MM.1S (cell line): Measurements from ENCODE around the gene TRAF3IP1.
"Not testable (repeated sequence)": the region's sequence is repeated elsewhere in the genome, so short reads cannot be mapped to it uniquely, and the experiment has no call there.

Experiments used
- EZH2phosphoT487 ChIP-seq: fragments of 300-600 bp; sonication (generic); IDR thresholded peaks from 2 replicates; pipeline ENCODE4 v1.6.1; 2018; ENCODE audit warnings: antibody characterized with exemption, low read length
- TF ChIP-seq, protein P1 (sequence below): fragments of 300-600 bp; sonication (generic); IDR thresholded peaks from 2 replicates; pipeline ENCODE4 v1.5.1; 2016; ENCODE audit warnings: antibody characterized with exemption, low read length, mixed read lengths

DNA sequence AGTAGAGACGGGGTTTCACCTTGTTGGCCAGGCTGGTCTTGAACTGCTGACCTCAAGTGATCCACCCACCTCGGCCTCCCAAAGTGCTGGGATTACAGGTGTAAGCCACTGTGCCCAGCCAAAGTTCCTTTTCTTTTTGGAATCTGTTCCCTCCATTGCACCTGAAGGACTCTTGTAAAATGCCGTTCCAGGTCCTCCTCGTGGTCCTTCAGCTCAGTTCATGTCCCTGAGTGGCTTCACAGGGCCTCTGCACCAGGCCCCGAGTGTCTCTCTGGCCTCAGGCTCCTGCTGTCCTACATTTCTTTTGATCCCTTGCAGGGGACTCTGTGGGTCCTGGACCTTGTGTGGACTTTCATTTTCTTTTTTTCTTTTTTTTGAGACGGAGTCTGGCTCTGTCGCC, 3.9 kb downstream of the TRAF3IP1 start:
- TF ChIP-seq, protein P1, sequence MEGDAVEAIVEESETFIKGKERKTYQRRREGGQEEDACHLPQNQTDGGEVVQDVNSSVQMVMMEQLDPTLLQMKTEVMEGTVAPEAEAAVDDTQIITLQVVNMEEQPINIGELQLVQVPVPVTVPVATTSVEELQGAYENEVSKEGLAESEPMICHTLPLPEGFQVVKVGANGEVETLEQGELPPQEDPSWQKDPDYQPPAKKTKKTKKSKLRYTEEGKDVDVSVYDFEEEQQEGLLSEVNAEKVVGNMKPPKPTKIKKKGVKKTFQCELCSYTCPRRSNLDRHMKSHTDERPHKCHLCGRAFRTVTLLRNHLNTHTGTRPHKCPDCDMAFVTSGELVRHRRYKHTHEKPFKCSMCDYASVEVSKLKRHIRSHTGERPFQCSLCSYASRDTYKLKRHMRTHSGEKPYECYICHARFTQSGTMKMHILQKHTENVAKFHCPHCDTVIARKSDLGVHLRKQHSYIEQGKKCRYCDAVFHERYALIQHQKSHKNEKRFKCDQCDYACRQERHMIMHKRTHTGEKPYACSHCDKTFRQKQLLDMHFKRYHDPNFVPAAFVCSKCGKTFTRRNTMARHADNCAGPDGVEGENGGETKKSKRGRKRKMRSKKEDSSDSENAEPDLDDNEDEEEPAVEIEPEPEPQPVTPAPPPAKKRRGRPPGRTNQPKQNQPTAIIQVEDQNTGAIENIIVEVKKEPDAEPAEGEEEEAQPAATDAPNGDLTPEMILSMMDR: not testable (repeated sequence)
- TF ChIP-seq EZH2phosphoT487: not testable (repeated sequence)
